ENCODE data around the gene ABCA4.

Gene ABCA4

DNA sequence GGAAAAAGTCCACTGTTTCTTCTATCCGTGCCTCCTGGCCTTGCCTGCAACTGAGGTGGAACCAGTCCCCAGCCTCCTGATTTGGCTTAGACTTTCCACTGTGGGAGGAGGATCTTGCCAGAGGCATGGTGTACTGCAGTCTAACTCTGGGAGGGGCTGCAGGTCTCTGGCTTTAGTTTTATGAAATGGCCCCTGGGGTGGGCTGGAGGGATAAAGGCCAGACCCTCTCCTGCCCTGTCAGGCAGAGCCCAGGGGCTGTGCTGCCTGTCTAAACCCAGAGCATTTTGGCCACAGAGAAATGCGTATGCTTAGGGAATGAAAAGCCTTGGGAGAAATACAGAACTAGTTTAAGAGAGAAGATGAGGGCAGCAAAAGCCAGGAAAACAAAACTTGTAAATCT lies 73.0 kb downstream of the ABCA4 start:
- DNase-seq = no peak

DNA sequence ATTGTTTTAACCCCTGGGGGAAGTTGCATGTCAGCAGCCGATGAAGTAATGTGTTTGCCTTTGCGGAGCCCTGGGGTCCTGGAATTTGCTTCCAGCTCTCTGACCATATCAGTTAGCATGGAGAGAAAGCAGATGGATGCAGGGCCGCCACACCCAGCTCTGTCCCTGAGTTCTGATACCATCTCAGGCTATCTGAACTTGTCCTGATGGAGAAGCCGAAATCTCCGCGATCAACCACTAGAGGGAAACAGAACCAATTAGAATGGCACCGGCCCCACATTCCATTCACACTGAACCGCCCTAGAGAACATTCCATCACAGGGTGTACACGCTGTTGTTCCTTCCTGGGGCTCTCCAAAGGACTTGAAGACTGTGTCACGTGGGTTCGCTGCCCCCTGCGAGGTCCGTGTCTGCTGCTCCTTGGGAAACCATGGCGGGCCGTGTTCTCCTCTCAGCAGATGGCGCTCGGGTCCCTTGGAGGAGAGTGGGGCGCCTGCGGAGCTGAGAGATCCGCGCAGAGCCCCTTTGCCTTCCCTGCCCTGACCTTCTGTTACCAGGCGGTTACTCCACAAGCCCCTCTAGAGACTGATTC lies 75.4 kb downstream of the ABCA4 start:
- peak; percentile 22 for DNase-seq

DNA sequence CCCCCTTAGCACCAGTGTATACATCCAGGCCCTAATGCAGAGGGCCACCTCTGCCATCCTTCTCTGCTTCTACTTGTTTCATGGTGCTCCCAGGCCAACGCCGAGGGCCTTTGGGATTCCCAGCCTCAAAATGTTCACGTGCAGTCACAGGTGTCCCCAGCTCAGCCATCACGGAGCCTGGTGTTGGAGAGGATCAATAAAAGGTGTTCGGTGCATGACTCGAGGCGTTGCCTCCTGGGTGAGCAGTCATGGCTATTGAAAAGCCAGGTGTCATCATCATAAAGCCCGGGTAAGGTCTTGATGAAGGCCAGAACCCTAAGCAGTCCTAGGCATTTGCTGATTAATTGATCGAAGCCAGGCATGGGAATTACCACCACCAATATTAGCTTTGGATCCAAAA lies 76.1 kb downstream of the ABCA4 start:
- DNase-seq = no peak

DNA sequence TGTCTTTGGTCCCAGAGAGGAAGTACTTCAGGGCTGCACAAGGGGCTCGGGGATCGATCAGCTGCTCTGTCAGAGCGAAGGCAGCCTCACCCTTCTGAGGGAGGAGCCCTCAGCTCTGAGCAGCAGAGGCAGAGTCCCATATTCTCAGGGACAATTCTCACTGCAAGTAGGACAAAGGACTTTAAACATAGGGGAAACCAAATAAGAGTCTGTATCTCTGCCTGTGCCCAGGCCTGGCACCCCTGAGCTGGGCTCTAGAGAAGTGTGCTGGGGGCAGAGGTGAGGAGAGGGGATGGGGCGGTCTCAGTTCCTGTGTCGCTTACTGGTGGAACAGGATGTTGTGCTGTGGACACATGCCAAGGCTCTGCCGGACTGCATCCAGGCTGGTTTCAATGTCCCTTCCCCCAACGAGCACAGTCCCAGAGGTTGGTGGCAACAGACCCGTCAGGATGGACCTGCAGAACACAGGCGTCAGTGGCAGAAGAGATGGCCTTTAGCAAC lies 76.6 kb downstream of the ABCA4 start:
- no peak for DNase-seq

GRCh38 chr1:94043738-94044289 lies 77.1 kb downstream of the ABCA4 start:
- DNase-seq = no peak

GRCh38 chr1:94042388-94042787 lies 78.6 kb downstream of the ABCA4 start:
- DNase-seq = no peak

GRCh38 chr1:94039871-94040569 lies 80.9 kb downstream of the ABCA4 start:
- no peak for DNase-seq

DNA sequence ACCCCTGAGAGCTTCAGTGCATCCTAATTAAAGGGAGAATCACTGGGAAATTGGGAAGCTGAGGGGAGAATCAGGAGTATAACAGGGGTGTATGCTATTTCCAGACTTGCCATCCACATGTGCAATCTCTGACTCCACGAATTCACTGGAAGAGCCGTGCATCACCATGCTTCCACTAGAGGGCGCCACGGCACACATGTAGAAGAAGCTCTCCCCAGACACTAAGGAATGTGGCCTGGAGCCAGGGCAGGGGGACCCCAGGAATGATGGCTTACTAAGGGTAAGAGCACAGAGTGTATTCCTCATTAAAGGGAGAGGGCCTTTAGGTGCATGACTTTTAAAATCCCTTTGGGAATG lies 81.5 kb downstream of the ABCA4 start:
- DNase-seq = peak; percentile 54

DNA sequence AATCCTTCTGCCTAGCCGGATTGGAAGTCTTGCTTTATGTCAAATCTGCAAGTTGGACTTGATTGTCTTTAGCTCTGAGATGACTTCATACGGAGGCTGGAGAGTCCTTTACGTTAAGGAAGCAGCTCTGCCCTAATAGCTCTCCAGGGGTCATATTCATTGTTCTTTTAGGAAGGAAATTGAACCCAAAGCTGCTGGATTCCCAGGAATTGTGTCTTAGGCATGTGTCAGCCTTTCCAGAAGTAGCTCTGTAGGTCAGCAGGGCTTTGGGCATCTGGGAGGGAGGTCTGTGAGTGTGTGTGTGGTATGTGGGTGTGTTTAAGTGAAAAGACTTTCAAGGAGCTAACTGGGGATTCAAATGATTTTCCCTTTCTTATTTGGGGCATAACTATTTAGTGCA lies 82.4 kb downstream of the ABCA4 start:
- DNase-seq = no peak

DNA sequence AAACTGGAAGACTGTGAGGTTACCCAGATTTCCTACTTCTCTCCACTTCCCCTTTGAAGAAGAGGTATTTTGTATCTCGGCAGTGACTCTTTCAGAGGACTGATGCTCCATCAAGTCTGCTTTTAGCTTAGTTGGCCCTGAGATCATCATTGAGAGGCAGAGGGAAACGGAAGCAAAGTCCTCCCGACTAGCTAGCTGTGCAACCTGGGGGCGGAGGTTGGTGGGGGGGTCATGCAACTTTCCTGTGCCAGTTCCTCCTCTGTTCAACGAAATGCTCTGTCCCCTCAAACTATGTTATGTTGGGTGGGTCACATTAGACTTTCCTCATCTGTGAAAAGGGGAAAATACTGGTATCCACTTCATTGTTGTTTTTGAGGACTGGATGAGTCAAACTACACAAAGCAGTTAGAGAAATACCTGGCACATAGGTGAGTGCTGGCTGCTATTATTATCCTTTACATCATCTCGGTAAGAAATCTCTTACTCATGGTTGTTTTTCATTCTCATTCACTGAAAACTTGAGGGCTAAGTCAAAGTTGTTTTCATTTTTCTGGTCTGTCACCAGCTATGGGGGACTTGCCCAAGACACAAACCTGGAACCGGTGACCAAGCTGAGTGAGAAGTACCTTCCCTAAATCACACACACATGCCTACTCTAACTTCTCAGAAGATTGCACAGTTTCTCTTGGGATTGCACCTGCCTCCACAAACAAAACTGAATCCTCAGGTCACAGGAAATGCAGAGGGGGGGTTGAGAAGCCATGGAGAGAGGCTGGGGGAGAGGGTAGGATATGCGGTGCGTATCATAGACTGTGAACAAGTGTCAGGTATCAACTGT lies 83.3 kb downstream of the ABCA4 start:
- DNase-seq = no peak

DNA sequence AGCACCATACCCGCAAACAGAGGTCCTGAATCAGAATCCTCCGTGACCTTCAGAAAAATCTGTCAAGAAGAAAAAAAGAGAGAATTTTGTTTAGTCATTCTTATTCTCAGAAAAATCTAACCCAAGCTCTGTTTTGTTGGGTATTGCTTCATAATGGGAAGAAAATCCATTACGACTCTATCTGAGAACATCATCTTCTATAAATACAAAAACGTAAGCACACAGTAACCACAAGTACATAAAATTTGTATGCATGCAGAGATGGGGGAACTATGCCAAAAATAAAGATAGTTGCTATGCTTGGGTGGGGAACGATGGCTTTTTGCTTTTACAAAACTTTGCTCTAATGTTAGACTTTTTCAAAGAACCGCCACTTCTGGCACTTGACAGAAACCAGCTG lies 84.2 kb downstream of the ABCA4 start:
- no peak for DNase-seq

GRCh38 chr1:94033849-94034248 lies 87.1 kb downstream of the ABCA4 start:
- DNase-seq = no peak

DNA sequence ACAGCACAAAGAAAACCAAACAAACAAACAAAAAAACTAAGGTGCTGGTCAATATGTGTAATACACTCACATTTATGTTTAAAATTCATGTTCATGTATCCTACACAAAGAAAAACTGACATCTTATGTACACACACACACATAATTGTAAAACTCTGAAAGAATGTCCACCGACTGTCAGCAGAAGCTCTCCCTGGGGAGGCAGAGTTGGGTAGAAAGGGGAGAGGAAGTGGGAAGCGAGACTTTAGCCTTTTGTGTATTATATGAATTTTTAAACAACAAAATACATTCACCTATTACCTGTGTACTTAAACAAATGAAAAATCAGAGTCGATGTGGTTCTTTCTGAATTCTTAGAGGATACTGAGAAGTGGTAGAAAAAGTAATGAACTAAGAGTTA lies 88.3 kb downstream of the ABCA4 start:
- DNase-seq = no peak

GRCh38 chr1:94031591-94031990 lies 89.4 kb downstream of the ABCA4 start:
- no peak for DNase-seq

DNA sequence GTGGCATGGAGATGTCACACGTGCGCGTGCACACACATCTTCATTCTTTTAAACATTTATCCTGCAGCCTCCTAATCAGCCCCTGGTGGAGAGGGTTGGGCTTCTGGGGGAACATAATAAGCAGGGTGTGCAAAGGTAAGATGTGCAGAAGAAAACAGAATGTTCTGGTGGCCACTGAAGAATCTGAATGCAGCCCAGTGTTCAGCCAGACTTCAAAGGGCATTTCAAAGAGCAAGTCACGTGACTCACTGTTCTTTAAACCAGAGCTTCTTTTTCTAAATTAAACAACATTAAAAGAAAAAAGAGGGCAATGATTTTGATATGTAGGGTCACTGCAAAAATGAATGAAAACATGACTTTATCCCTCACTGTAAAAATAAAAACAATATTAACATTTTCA lies 89.8 kb downstream of the ABCA4 start:
- no peak for DNase-seq

DNA sequence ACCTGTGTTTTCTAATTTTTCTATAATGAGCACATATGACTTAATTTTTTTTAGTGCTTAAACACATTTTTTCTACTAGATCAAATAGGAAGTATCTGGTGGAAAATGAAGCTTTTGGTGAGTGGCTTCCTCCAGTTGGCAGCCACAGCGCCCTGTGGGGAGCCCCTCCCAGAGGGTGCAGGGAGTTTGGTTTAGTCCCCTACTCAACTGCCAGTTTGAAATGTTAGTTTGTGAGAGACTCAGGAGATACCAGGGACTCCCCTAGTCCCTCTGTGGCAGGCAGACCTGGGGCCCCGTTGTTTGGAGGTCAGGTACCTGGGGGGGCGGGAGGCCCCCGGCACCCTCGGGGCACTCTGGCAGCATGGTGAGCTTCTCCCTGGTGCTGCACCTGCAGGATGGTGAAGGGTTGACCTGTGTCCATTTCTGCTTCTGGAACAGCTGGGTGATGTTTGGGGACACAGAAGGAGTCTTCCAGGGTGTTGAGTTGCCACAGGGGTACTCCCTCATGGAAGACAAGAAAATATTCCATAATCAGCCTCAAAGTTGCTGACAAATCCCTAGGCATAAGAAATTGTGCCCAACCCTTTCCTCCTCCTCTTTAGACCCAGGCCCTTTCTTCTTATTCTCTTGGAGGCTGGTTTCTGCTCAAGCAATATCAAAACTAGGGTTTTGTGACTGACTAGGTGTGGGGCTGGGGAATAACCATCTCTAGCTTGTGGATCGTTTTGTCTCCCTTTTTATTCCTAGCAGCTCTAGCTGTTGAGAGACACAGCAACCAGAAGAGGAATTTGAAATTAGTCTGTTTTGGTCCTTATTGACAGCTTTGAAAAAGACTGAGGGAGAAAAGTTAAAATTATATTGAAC lies 91.6 kb downstream of the ABCA4 start:
- DNase-seq = no peak

DNA sequence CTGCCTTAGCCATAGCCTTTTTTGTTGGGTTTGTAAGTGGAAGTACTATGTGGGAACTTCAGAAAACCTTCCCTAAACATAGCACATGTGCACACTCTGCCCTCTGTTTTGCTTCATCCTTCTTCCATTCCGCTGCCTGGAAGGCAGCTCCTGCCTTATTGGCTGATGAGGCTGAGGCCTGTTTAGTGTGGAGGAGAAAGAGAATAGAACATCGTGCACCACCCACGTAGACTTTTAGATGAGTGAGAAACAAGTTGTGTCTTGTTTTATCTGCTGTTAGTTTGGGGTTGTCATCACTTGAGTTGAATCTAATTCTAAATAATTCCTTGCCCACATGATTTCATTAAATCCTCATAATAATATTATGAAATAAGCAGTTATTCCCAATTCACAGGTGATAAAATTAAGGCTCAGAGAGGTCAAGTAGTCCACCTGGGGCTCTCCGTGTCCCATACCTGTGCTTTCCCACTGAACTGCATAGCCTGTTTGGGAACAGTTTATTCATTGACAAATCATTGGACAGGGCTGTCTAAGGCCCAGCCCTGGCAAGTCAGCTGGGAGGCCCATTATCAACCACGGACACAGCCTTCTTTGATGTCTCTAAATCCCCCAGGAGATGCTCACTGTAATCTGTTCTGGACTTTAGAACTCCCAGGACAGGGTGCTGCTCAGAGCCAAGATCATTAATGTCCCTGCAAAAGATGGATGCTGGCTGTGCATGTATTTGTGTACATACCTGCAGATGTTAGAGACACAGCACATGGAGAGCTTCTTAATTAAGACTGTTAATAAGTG lies 93.0 kb downstream of the ABCA4 start:
- DNase-seq = no peak

DNA sequence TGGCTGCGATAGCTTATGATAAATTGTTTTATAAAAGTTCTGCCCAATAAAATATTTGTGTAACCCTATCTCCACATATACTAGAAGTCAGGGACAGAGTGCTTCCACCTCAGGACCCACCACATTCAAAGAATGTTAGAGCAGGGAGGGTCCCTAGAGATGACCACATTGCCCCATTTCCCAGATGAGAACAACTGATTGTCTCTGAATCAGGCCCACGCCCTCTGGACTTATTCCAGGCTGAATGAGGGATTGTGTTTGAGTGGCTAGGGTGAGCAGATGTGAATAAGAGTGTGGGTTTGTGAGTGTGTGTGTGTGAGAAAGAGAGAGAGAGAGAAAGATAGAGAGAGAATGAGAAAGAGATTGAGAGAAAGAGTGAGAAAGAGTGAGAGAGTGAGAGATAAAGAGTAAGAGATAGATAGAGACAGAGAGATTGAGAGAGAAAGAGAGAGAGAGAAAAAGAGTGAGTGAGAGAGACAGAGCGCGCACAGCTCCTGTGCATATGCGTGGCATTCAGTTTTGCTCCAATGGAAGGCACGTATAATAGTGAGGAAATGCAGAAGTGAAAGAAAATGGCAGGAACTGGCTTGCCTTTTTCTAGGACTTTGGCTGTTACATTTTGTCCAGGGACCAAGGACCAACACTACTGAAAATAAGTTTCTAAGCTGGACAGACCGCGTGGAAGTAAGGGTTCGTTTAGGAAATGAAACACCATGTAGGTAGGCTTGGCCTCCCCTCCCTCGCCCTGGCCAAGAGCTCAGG lies 94.1 kb downstream of the ABCA4 start:
- DNase-seq = no peak

- DNase-seq = no peak
Observed at GRCh38 chr1:94025383-94026340, 95.3 kb downstream of the ABCA4 start.
